ENCODE data around the gene ARHGEF26. TPM values are rescaled to one million over a fixed set of nuclear protein-coding genes. Genes with fewer than 3 reads are reported as not detected.

The ARHGEF26 gene
- total and polyA plus RNA-seq, 8 donors: 3.9 to 40.6 (median 20.9) TPM

DNA sequence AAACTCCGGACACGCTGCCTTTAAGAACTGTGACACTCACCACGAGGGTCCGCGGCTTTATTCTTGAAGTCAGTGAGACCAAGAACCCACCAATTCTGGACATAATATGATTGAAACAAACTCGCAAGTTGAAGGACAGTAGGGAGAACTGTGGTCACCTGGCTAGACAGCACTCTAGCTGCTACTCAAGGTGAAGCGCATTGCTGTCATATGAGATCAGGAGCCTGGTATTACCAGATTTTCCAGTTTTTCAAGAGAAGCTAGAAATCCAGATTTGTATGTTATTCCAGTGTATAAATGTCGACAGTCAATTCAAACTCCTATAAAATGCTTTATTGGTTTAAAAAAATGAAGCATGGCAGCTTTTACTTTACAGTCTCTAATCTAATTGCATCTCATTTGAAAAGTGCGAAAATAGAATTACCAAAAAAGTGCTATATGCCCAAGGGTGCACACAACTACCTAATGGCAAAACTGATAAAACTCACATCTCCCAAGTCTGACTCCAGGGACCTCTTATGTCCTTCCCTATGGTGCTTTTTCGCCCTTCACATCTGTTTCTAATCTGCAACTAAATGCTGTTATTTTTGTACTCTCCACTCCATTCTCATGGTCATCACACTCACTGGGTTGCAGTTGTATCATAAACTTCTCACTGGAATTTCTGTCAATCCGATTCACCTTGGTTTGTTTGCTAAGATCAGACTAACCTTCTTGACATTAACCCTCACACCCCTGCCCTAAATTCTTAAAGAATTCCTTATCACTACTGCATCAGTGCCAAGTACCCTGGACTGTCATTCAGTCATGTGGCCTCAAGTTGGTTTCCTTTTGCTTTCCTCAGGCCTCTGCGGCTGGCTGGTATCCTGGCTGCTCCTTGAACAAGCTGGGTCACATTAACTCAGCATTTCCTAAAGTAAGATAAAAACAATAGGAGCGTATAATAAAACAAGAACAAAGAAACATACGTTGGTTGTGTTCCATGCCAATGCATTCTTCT is 31.5 kb upstream of the ARHGEF26 start:
- Histone ChIP-seq H3K27me3 (no peaks in the 10 kb centered on the region), H3K36me3 (no peaks in the 10 kb centered on the region), H3K4me1 (no peaks in the 10 kb centered on the region), H3K27ac (no peak overlapping the region), H3K4me3 (no peak overlapping the region), H3K9me3 (no peaks in the 10 kb centered on the region)
- intact Hi-C loops (cut with DNase I; ENCODE audit: low total_unique reads): no loop called here
- TF ChIP-seq, protein P1, sequence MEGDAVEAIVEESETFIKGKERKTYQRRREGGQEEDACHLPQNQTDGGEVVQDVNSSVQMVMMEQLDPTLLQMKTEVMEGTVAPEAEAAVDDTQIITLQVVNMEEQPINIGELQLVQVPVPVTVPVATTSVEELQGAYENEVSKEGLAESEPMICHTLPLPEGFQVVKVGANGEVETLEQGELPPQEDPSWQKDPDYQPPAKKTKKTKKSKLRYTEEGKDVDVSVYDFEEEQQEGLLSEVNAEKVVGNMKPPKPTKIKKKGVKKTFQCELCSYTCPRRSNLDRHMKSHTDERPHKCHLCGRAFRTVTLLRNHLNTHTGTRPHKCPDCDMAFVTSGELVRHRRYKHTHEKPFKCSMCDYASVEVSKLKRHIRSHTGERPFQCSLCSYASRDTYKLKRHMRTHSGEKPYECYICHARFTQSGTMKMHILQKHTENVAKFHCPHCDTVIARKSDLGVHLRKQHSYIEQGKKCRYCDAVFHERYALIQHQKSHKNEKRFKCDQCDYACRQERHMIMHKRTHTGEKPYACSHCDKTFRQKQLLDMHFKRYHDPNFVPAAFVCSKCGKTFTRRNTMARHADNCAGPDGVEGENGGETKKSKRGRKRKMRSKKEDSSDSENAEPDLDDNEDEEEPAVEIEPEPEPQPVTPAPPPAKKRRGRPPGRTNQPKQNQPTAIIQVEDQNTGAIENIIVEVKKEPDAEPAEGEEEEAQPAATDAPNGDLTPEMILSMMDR (IDR thresholded peaks at IDR 0.05): no peak
- TF ChIP-seq POLR2AphosphoS5 (IDR thresholded peaks at IDR 0.05) (no peak), EP300 (IDR thresholded peaks at IDR 0.05) (no peak), POLR2A (IDR thresholded peaks at IDR 0.05) (no peak)
- WGBS, 5 donors: 68 to 75% (median 72%) methylated on average over 14 of the region's 14 CpGs
- peak in 1 of 2 donors; percentile 22 for DNase-seq

DNA sequence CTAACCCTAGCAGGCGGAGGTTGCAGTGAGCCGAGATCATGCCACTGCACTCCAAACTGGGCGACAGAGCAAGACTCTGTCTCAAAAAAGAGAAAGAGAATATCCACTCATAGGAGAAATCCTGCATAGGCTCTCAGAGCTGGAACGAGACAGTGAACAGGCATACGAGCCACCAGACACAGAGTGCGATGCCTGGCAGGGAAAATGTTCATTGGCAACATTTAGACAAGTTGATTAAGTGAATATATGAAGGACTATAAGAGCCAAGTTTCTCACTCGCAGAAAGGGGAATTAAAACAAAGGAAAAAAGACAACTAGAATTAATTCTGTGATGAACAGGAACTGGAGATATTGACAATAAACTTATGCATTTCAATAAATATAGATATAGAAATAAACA is 27.1 kb upstream of the ARHGEF26 start:
- Histone ChIP-seq H3K4me3 (no peak overlapping the region), H3K27me3 (no peaks in the 10 kb centered on the region), H3K27ac (no peak overlapping the region), H3K9me3 (no peaks in the 10 kb centered on the region), H3K36me3 (no peaks in the 10 kb centered on the region), H3K4me1 (peaks cover 0 to 5% (median 0%) of the 10 kb centered on the region in 4 donors)
- 76 to 91% (median 90%) methylated on average over 7 of the region's 7 CpGs for WGBS, 5 donors
- no peak for DNase-seq
- TF ChIP-seq, protein P1 (IDR thresholded peaks at IDR 0.05): no peak
- TF ChIP-seq POLR2AphosphoS5 (IDR thresholded peaks at IDR 0.05) (no peak), POLR2A (IDR thresholded peaks at IDR 0.05) (no peak), EP300 (IDR thresholded peaks at IDR 0.05) (no peak)
- intact Hi-C loops (cut with DNase I; ENCODE audit: low total_unique reads): no loop called here

DNA sequence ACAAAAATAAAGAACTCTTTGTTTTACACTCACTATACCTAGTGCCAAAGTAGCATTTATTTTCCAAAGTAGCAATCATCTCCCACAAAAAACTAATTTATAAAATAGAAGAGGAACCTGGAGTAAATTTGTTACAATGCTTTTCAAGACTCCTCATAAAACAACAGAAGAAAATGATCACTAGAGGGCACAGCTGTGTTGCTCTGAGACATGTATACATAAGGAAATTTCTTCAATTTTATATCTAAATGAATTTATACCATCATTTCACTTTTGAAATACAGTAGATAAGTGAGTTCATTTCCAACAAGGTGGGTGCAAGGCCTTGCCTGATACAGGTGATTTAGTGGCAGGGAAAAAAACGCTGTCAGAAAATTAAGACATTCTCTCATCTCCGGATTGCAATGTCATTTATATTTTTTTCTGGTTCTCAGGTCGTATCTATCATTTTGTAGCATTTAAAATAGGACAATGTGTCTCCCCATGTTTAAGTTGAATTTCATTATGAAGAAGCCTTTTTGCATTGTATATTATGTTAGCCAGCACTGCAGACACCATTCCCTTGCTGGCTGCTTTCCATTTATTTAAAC is 25.3 kb upstream of the ARHGEF26 start:
- Histone ChIP-seq H3K4me3 (no peak overlapping the region), H3K9me3 (no peaks in the 10 kb centered on the region), H3K4me1 (peaks cover 0 to 5% (median 0%) of the 10 kb centered on the region in 4 donors), H3K27me3 (no peaks in the 10 kb centered on the region), H3K36me3 (no peaks in the 10 kb centered on the region), H3K27ac (no peak overlapping the region)
- 73 to 86% (median 78%) methylated on average over 3 of the region's 3 CpGs for WGBS, 5 donors
- TF ChIP-seq POLR2A (IDR thresholded peaks at IDR 0.05) (no peak), POLR2AphosphoS5 (IDR thresholded peaks at IDR 0.05) (no peak), EP300 (IDR thresholded peaks at IDR 0.05) (no peak)
- TF ChIP-seq, protein P1 (IDR thresholded peaks at IDR 0.05): peak in 5 of 7 experiments; percentile 21 to 42 (median 28)
- peak in 1 of 2 donors; percentile 51 for DNase-seq
- intact Hi-C loops (cut with DNase I; ENCODE audit: low total_unique reads): loop anchor here (5.0 kb wide), 1 partner anchor 156 kb away; no protein-coding TSS in a partner anchor

DNA sequence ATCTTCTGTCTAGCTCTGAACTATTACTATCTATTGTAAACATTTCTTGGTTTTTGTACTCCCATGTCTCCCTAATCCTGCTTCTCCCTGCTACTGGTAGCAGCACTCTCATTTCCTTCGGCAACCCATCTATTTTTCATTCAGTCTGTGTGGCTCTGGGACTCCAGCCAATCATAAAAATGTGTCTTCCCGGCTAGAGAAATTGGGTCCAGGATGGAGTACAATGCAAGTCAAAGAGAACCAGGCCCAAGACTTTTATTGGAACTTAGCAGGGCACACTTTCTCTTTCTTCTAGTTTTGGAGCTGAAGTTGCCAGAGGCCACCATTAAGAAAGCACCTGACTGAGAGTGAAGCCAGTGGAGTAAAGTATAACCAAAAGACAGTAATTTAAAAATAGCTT is 22.8 kb upstream of the ARHGEF26 start:
- no peaks in the 10 kb centered on the region for H3K36me3 ChIP-seq
- H3K4me1 ChIP-seq: peaks cover 0 to 5% (median 0%) of the 10 kb centered on the region in 4 donors
- DNase-seq: no peak
- TF ChIP-seq POLR2AphosphoS5 (IDR thresholded peaks at IDR 0.05) (no peak), POLR2A (IDR thresholded peaks at IDR 0.05) (no peak), EP300 (IDR thresholded peaks at IDR 0.05) (no peak)
- TF ChIP-seq, protein P1 (IDR thresholded peaks at IDR 0.05): no peak
- H3K4me3 ChIP-seq: no peak overlapping the region
- intact Hi-C loops (cut with DNase I; ENCODE audit: low total_unique reads): loop anchor here (5.0 kb wide), 1 partner anchor 154 kb away; no protein-coding TSS in a partner anchor
- H3K27ac ChIP-seq: no peak overlapping the region
- H3K27me3 ChIP-seq: no peaks in the 10 kb centered on the region
- H3K9me3 ChIP-seq: no peaks in the 10 kb centered on the region
- WGBS, 5 donors: 38 to 63% (median 54%) methylated on average over 2 of the region's 2 CpGs
